Caco-2 (cell line): Measurements from ENCODE around the gene CERS2. TPM values are rescaled to one million over a fixed set of nuclear protein-coding genes. Genes with fewer than 3 reads are reported as not detected.

Experiments
- BruUV-seq: library from RNA; stranded (reverse); fragments of 400-500 nt; replicated peaks from 2 replicates; lab custom pipeline; 2021; lab: Mats Ljungman, UMichigan
- CTCF ChIA-PET: fragments of 300-600 bp; sonication (Branson Sonifier 250); formaldehyde crosslinking; loops from one replicate; lab custom pipeline; 2022; ENCODE audit warnings: antibody characterized with exemption; lab: Charles Lee
- POLR2A ChIA-PET: fragments of 300-600 bp; sonication (Branson Sonifier 250); formaldehyde crosslinking; loops from one replicate; lab custom pipeline; 2022; ENCODE audit warnings: antibody characterized with exemption; lab: Charles Lee
- DNase-seq, 2 experiments: peaks; one replicate each; pipeline versions ENCODE4 v3.0.0 to v3.0.0-alpha.2; 2020 to 2022
- H3K27me3 ChIP-seq: replicated peaks from 2 replicates; pipeline ENCODE4 v1.6.0; 2011; ENCODE audit warnings: low read length; ENCODE audit not compliant: control insufficient read depth, insufficient read depth
- H3K36me3 ChIP-seq: 2 replicates; pipeline ENCODE4 v1.5.1; 2011; ENCODE audit warnings: low read length; ENCODE audit not compliant: control insufficient read depth, insufficient read depth
- H3K4me1 ChIP-seq: fragments of 250-450 bp; sonication (Bioruptor Pico); 2 replicates; pipeline ENCODE4 v1.5.1; 2020; ENCODE audit warnings: mild to moderate bottlenecking
- H3K4me3 ChIP-seq: 2 replicates; pipeline ENCODE4 v1.5.1; 2011; ENCODE audit warnings: low read depth, mild to moderate bottlenecking, control low read depth, low read length
- H3K9me3 ChIP-seq: fragments of 250-450 bp; sonication (Bioruptor Pico); 2 replicates; pipeline ENCODE4 v1.5.1; 2020; ENCODE audit warnings: mild to moderate bottlenecking, moderate library complexity
- H3K27ac Mint-ChIP-seq: one replicate; pipeline ENCODE4 v1.8.0; 2022; ENCODE audit warnings: mixed read lengths; ENCODE audit not compliant: unreplicated experiment
- H3K27me3 Mint-ChIP-seq: one replicate; pipeline ENCODE4 v1.8.0; 2022; ENCODE audit warnings: mixed read lengths; ENCODE audit not compliant: insufficient read depth, unreplicated experiment
- H3K36me3 Mint-ChIP-seq: one replicate; pipeline ENCODE4 v1.8.0; 2022; ENCODE audit warnings: mild to moderate bottlenecking, mixed read lengths; ENCODE audit not compliant: insufficient read depth, unreplicated experiment
- H3K4me1 Mint-ChIP-seq: one replicate; pipeline ENCODE4 v1.8.0; 2022; ENCODE audit warnings: low read depth, mixed read lengths; ENCODE audit not compliant: unreplicated experiment
- H3K4me3 Mint-ChIP-seq: one replicate; pipeline ENCODE4 v1.8.0; 2022; ENCODE audit warnings: mild to moderate bottlenecking, moderate library complexity, mixed read lengths; ENCODE audit not compliant: unreplicated experiment
- H3K9me3 Mint-ChIP-seq: one replicate; pipeline ENCODE4 v1.8.0; 2022; ENCODE audit warnings: mixed read lengths; ENCODE audit not compliant: unreplicated experiment
- intact Hi-C: fragments of 100-400 bp; cut with micrococcal nuclease; formaldehyde crosslinking; loops from one replicate; pipeline ENCODE4 v1.10.0; 2022; ENCODE audit not compliant: unreplicated experiment
- total RNA-seq: library from RNA; stranded (reverse); gene quantifications from 2 replicates; pipeline ENCODE4 v1.2.3, GENCODE V29; 2022
- TF ChIP-seq, protein P1 (sequence below), 2 experiments: fragments of 200-600 bp in 1 of 2; IDR thresholded peaks; 1 replicate in 1 of 2; 2 replicates in 1 of 2; pipeline versions ENCODE4 v1.5.1 to v1.8.0; 2011 to 2022; ENCODE audit warnings: antibody characterized with exemption in 1 of 2, control low read depth in 1 of 2, inconsistent platforms in 1 of 2, low read depth in 1 of 2, low read length in 1 of 2, mild to moderate bottlenecking in 1 of 2, moderate library complexity in 1 of 2; ENCODE audit not compliant: insufficient read depth in 1 of 2, severe bottlenecking in 1 of 2, unreplicated experiment in 1 of 2

Gene CERS2
- total RNA-seq, 1 experiment from 2014 or later = 379 TPM

- Histone ChIP-seq H3K4me3 (no peak overlapping the region), H3K27me3 (no peaks in the 10 kb centered on the region), H3K9me3 (no peaks in the 10 kb centered on the region), H3K4me1 (peaks cover 15% of the 10 kb centered on the region; the same call in 1 of the 2 replicates), H3K36me3 (peaks cover 2% of the 10 kb centered on the region; the same call in 1 of the 2 replicates)
- Mint-ChIP-seq H3K27me3 (no peaks in the 10 kb centered on the region), H3K27ac (no peak overlapping the region), H3K4me3 (no peak overlapping the region), H3K36me3 (peaks cover 20% of the 10 kb centered on the region), H3K9me3 (no peaks in the 10 kb centered on the region), H3K4me1 (peaks cover 4% of the 10 kb centered on the region)
- intact Hi-C loops = no loop called here
- no TSS peak for BruUV-seq
- TF ChIP-seq, protein P1, sequence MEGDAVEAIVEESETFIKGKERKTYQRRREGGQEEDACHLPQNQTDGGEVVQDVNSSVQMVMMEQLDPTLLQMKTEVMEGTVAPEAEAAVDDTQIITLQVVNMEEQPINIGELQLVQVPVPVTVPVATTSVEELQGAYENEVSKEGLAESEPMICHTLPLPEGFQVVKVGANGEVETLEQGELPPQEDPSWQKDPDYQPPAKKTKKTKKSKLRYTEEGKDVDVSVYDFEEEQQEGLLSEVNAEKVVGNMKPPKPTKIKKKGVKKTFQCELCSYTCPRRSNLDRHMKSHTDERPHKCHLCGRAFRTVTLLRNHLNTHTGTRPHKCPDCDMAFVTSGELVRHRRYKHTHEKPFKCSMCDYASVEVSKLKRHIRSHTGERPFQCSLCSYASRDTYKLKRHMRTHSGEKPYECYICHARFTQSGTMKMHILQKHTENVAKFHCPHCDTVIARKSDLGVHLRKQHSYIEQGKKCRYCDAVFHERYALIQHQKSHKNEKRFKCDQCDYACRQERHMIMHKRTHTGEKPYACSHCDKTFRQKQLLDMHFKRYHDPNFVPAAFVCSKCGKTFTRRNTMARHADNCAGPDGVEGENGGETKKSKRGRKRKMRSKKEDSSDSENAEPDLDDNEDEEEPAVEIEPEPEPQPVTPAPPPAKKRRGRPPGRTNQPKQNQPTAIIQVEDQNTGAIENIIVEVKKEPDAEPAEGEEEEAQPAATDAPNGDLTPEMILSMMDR (IDR thresholded peaks at IDR 0.05; ENCODE audit: insufficient read depth in 1 of 2, low read depth in 1 of 2, low read length in 1 of 2, severe bottlenecking in 1 of 2, unreplicated experiment in 1 of 2) = no peak
- ChIA-PET POLR2A (no interaction called here), CTCF (interaction anchor here (0.9 kb wide), 1 partner anchor 14 kb away, joined by 3 read pairs; the partner anchor contains the start of gene MINDY1)
- DNase-seq = no peak
These were observed 18.0 kb upstream of the CERS2 start for GRCh38 chr1:150992626-150993025.

- Histone ChIP-seq H3K36me3 (peaks cover 2% of the 10 kb centered on the region; the same call in 1 of the 2 replicates), H3K4me1 (peaks cover 29% of the 10 kb centered on the region), H3K4me3 (no peak overlapping the region), H3K27me3 (no peaks in the 10 kb centered on the region), H3K9me3 (no peaks in the 10 kb centered on the region)
- intact Hi-C loops = no loop called here
- no peak for DNase-seq
- ChIA-PET CTCF (interaction anchor here (0.8 kb wide), 1 partner anchor 11 kb away, joined by 8 read pairs; no protein-coding TSS in a partner anchor), POLR2A (no interaction called here)
- Mint-ChIP-seq H3K4me1 (peaks cover 19% of the 10 kb centered on the region), H3K36me3 (peaks cover 22% of the 10 kb centered on the region), H3K4me3 (no peak overlapping the region), H3K9me3 (no peaks in the 10 kb centered on the region), H3K27me3 (no peaks in the 10 kb centered on the region), H3K27ac (no peak overlapping the region)
- BruUV-seq = no TSS peak
- TF ChIP-seq, protein P1 (IDR thresholded peaks at IDR 0.05; ENCODE audit: insufficient read depth in 1 of 2, low read depth in 1 of 2, low read length in 1 of 2, severe bottlenecking in 1 of 2, unreplicated experiment in 1 of 2) = no peak
These were observed 13.3 kb upstream of the CERS2 start for GRCh38 chr1:150987924-150988323.

DNA sequence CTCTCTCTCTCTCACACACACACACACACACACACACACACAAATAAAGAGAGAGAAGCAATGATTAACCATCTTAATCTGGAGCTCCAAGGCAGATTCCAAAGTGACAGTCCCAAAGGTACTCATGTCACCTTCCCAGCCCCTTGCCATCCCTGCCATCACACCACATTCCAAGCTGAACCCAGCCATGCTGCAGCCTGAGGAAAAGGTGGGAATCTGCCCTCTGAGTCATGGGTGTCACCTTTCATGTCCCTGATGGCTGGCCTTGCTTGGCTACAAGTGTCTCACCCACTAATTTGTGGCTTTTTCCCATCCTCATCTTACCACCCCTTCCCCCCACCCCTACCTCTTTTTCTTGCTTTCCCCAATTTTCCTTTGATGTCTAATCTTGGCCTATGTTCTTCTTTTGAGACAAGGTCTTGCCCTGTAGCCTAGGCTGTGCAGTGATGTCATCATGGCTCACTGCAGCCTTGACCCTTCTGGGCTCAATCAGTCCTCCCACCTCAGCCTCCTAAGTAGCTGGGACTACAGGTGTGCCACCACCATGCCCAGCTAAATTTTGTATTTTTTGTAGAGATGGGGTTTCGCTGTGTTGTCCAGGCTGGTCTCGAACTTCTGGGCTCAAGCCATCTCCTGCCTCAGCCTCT lies 10.7 kb upstream of the CERS2 start:
- no peaks in the 10 kb centered on the region for H3K27me3 ChIP-seq
- H3K36me3 ChIP-seq = peaks cover 2% of the 10 kb centered on the region; the same call in 1 of the 2 replicates
- intact Hi-C loops = no loop called here
- no peaks in the 10 kb centered on the region for H3K9me3 Mint-ChIP-seq
- peaks cover 50% of the 10 kb centered on the region for H3K4me1 ChIP-seq
- H3K36me3 Mint-ChIP-seq = peaks cover 22% of the 10 kb centered on the region
- H3K4me3 Mint-ChIP-seq = no peak overlapping the region
- no peaks in the 10 kb centered on the region for H3K9me3 ChIP-seq
- H3K4me3 ChIP-seq = no peak overlapping the region
- ChIA-PET CTCF (interaction anchor here (0.7 to 1.4 kb wide), 3 partner anchors 11 to 22 kb away, joined by 3 to 5 read pairs (median 3); partner anchors contain the start of gene MINDY1), POLR2A (interaction anchor here (0.6 to 1.0 kb wide), 3 partner anchors 14 to 177 kb away, joined by 3 to 4 read pairs (median 3); no protein-coding TSS in a partner anchor)
- TF ChIP-seq, protein P1 (IDR thresholded peaks at IDR 0.05; ENCODE audit: insufficient read depth in 1 of 2, low read depth in 1 of 2, low read length in 1 of 2, severe bottlenecking in 1 of 2, unreplicated experiment in 1 of 2) = no peak
- DNase-seq = peak in 1 of 2 experiments; percentile 71
- no peak overlapping the region for H3K27ac Mint-ChIP-seq
- BruUV-seq = no TSS peak
- H3K4me1 Mint-ChIP-seq = peaks cover 32% of the 10 kb centered on the region
- no peaks in the 10 kb centered on the region for H3K27me3 Mint-ChIP-seq
